OCI-LY1 (cell line): ENCODE results near the gene GOLGA8Q.
"Not testable (repeated sequence)": the region's sequence is repeated elsewhere in the genome, so short reads cannot be mapped to it uniquely, and the experiment has no call there.

ENCODE experiments used
- H2AFZ ChIP-seq: fragments of 200-600 bp; sonication (generic), shearing (Covaris generic); 2 replicates; pipeline ENCODE4 v1.6.0; 2014; ENCODE audit warnings: antibody characterized with exemption, mild to moderate bottlenecking, low read length
- H3F3A ChIP-seq: fragments of 200-600 bp; sonication (generic), shearing (Covaris generic); 2 replicates; pipeline ENCODE4 v1.6.0; 2014; ENCODE audit warnings: mild to moderate bottlenecking, antibody characterized with exemption, low read length, moderate library complexity; ENCODE audit not compliant: insufficient read depth
- H3K27ac ChIP-seq: fragments of 200-600 bp; sonication (generic); 2 replicates; pipeline ENCODE4 v1.5.1; 2014; ENCODE audit warnings: low read length, mixed run types, mild to moderate bottlenecking, low read depth; ENCODE audit not compliant: poor library complexity, severe bottlenecking
- H3K27me3 ChIP-seq: fragments of 200-600 bp; sonication (generic); 2 replicates; pipeline ENCODE4 v1.6.0; 2014; ENCODE audit warnings: antibody characterized with exemption, mild to moderate bottlenecking, low read length, moderate library complexity; ENCODE audit not compliant: insufficient read depth
- H3K36me3 ChIP-seq: fragments of 200-600 bp; sonication (generic); 2 replicates; pipeline ENCODE4 v1.6.1; 2014; ENCODE audit warnings: mild to moderate bottlenecking, antibody characterized with exemption, low read length, moderate library complexity, mixed read lengths; ENCODE audit not compliant: insufficient read depth
- H3K4me1 ChIP-seq: fragments of 200-600 bp; sonication (generic); 2 replicates; pipeline ENCODE4 v1.5.1; 2014; ENCODE audit warnings: mild to moderate bottlenecking, low read length, moderate library complexity; ENCODE audit not compliant: insufficient read depth, severe bottlenecking
- H3K4me2 ChIP-seq: fragments of 200-600 bp; sonication (generic), shearing (Covaris generic); 2 replicates; pipeline ENCODE4 v1.6.1; 2014; ENCODE audit warnings: low read length
- H3K4me3 ChIP-seq: fragments of 200-600 bp; sonication (generic); 2 replicates; pipeline ENCODE4 v1.5.1; 2014; ENCODE audit warnings: low read length, low read depth, mild to moderate bottlenecking, mixed read lengths; ENCODE audit not compliant: poor library complexity, severe bottlenecking
- H3K79me2 ChIP-seq: fragments of 200-600 bp; shearing (Covaris generic); 2 replicates; pipeline ENCODE4 v1.6.1; 2016; ENCODE audit warnings: mixed run types, low read length, mixed read lengths; ENCODE audit not compliant: insufficient read depth
- H3K9ac ChIP-seq: fragments of 200-600 bp; sonication (generic), shearing (Covaris generic); 2 replicates; pipeline ENCODE4 v1.6.1; 2014; ENCODE audit warnings: mild to moderate bottlenecking, low read length, mixed read lengths
- H3K9me2 ChIP-seq: fragments of 200-600 bp; sonication (generic), shearing (Covaris generic); 2 replicates; pipeline ENCODE4 v1.6.1; 2014; ENCODE audit warnings: low read depth, mild to moderate bottlenecking, low read length, mixed read lengths
- H3K9me3 ChIP-seq: fragments of 200-600 bp; shearing (Covaris generic); 2 replicates; pipeline ENCODE4 v1.6.1; 2014; ENCODE audit warnings: low read length, mixed read lengths
- H4K20me1 ChIP-seq: fragments of 200-600 bp; sonication (generic), shearing (Covaris generic); 2 replicates; pipeline ENCODE4 v1.6.0; 2016; ENCODE audit warnings: mild to moderate bottlenecking, low read length; ENCODE audit not compliant: insufficient read depth

GOLGA8Q gene

DNA sequence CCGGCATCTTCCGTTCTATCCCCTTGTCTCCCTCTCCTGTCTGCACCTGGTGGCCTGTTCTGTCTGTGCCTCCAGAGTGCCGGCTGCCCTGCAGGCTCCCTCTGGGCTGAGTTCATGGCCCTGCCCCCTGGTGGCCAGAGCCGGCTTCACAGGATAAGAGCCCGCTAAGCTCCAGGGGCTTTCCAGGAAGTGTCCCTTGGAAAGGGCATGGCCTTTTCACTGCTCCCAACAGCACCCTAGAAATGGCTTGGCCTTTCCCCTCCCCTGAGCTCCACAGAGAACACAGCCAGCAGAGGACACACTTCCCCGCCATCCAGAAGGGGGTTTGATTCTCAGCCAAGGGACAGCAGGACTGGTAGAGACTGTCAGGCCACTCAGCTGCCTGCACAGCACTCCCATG lies 15.1 kb downstream of the GOLGA8Q start:
- H3K4me1 ChIP-seq, H3K4me3 ChIP-seq, H3K27me3 ChIP-seq, H3K9me2 ChIP-seq, H3F3A ChIP-seq, H3K27ac ChIP-seq, H4K20me1 ChIP-seq, H3K36me3 ChIP-seq, H3K79me2 ChIP-seq, H3K9ac ChIP-seq, H3K4me2 ChIP-seq, H3K9me3 ChIP-seq, H2AFZ ChIP-seq: not testable (repeated sequence)

DNA sequence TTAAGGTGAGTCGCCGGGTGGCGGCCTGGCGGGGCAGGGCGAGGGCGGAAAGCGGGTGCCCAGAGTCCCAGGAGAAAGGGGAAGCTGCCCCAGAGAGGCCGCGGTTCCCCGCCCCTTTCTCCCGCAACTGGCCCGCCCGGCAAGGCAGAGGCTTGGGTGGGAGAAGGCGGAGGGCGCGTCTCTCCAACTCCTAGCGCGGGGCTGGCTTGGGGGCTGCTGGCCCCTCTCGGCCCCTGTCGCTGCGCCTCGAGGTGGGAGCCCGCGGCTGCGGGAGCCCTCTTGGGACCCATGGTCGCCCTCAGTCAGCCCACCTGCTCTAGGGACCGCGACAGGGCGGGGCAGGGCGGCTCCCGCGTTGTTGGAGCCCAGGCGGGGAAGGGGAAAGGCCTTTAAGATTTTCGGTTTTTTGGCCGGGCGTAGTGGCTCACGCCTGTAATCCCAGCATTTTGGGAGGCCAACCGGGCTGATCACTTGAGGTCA lies 21.2 kb downstream of the GOLGA8Q start:
- not testable (repeated sequence) for H3K4me1 ChIP-seq, H3F3A ChIP-seq, H3K4me2 ChIP-seq, H3K27me3 ChIP-seq, H2AFZ ChIP-seq, H3K4me3 ChIP-seq, H4K20me1 ChIP-seq, H3K9me2 ChIP-seq, H3K79me2 ChIP-seq, H3K9ac ChIP-seq, H3K9me3 ChIP-seq, H3K36me3 ChIP-seq, H3K27ac ChIP-seq

DNA sequence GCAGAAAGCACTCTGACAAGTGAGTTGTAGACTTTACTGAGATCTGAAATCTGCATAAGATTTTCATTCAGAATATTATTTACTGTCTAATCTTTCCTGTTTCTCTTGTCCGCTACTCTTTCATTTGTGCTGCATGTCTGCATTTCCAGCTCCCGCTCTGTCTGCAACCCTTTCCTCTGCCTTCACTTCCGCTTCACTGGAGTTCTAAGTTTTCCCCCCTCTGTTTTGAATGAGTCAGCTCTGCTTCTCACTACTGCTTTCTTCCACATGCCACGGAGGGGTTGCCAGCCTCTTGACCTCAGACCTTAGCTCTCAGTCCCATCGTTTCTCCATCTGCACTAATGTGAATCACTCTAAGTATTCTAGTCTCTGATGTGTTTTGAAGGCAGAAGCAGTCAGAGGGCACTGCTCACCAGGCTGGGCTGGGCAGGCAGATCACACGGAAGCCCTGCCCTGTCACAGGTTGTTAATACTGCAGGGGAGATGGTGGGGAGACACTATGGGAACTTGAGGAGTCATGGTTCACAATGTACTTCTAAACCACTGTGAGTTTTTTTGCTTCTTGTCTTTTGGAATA lies 27.6 kb downstream of the GOLGA8Q start:
- not testable (repeated sequence) for H3F3A ChIP-seq, H3K36me3 ChIP-seq, H3K4me2 ChIP-seq, H3K9me2 ChIP-seq, H3K9me3 ChIP-seq, H3K79me2 ChIP-seq, H2AFZ ChIP-seq, H3K27me3 ChIP-seq, H3K9ac ChIP-seq, H3K27ac ChIP-seq, H3K4me1 ChIP-seq, H3K4me3 ChIP-seq, H4K20me1 ChIP-seq

DNA sequence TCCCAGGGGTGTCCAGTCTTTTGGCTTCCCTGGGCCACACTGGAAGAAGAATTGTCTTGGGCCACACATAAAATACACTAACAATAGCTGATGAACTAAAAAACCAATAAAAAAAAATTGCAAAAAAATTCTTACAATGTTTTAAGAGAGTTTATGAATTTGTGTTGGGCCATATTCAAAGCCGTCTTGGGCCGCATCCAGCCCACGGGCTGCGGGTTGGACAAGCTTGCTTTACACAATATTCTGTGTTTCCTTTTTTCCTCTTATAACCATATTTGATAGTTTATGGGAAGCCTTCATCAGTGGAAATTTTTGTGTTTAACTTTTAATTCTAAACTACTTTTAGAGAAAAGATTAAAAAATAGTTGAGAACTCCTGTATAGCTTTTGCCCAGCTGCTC lies 28.9 kb downstream of the GOLGA8Q start:
- H3K27ac ChIP-seq, H2AFZ ChIP-seq, H4K20me1 ChIP-seq, H3K4me2 ChIP-seq, H3K4me1 ChIP-seq, H3K36me3 ChIP-seq, H3K4me3 ChIP-seq, H3K79me2 ChIP-seq, H3K9ac ChIP-seq, H3F3A ChIP-seq, H3K9me3 ChIP-seq, H3K9me2 ChIP-seq, H3K27me3 ChIP-seq: not testable (repeated sequence)

DNA sequence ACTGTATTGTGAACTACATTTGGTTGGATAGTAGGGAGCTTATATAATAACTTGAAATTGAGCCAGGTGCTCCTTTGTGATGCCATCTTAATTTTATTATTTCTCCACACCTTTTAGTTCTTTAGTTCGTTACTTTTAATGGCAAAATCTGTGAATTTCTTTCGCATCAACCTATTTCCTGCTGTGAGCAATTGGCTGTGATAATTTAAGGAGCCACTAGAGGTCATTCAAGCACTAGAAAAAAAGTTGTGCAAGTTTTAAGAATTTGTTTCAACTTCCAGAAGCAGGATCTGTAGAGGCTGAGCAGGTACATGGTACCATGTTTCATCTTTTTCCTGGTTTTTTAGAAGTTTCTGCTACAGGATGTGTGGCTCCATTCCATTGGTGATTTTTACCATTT lies 47.1 kb downstream of the GOLGA8Q start:
- not testable (repeated sequence) for H4K20me1 ChIP-seq, H3K4me3 ChIP-seq, H3K9ac ChIP-seq, H3K79me2 ChIP-seq, H3K9me3 ChIP-seq, H2AFZ ChIP-seq, H3K9me2 ChIP-seq, H3K27me3 ChIP-seq, H3K4me2 ChIP-seq, H3K27ac ChIP-seq, H3F3A ChIP-seq, H3K4me1 ChIP-seq, H3K36me3 ChIP-seq

DNA sequence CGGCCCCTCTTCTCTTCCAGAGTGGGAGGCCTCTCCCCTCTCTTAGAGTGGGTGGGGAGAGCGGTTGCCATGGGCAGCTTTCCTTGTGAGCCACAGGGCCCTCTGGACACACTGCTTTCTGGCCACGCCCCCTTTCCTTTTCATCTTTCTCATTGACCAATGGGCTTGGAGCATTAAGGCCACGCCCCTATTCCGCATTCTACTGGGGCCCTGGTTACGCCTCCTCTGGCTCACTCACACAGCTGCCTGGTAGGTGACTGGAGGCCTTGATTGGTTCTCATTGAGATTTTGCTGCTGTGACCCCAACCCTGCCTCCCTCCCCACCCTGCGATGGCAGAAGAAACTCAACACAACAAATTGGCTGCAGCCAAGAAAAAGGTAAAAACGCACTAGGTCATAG lies 51.9 kb downstream of the GOLGA8Q start, which contains the start of gene GOLGA8H:
Gene GOLGA8H (plus strand): TSS at position 233 of the 400 bp plus-strand sequence. CDS start 98 bp downstream, at position 331.
- not testable (repeated sequence) for H3F3A ChIP-seq, H3K27ac ChIP-seq, H3K9ac ChIP-seq, H3K27me3 ChIP-seq, H3K4me3 ChIP-seq, H3K9me2 ChIP-seq, H2AFZ ChIP-seq, H4K20me1 ChIP-seq, H3K4me1 ChIP-seq, H3K79me2 ChIP-seq, H3K9me3 ChIP-seq, H3K36me3 ChIP-seq, H3K4me2 ChIP-seq
